SK-N-MC (cell line): ENCODE data around the gene EFCAB11.

Experiments used
- EZH2 ChIP-seq: fragments of 200-600 bp; sonication (generic); IDR thresholded peaks from one replicate; pipeline ENCODE4 v1.6.1; 2017; ENCODE audit warnings: antibody characterized with exemption
- POLR2AphosphoS5 ChIP-seq: IDR thresholded peaks from 2 replicates; pipeline ENCODE4 v1.6.1; 2012; ENCODE audit warnings: mild to moderate bottlenecking, low read depth, low read length, borderline replicate concordance

DNA sequence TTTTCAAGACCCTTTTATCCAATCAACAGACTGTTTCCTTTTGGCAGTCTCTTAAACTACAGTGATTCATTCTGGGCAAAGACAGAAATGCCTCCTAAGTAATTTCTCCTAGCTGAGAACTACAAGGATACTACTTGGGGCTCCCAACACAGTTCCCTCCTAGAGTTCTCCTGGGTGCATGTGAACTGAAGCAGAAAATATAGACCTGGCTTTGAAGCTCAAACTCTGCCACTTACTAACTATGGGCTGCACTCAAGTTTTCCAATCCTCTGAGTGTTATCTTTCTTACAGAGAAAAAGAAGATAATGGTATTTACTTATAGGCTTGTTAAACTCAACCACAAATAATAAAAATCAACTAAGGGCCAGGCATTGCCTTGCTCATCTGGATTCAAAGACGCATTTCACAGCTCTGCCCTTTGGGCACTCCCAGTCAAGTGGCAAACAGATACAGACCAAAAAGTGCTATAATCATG lies 97.6 kb downstream of the EFCAB11 start:
- TF ChIP-seq POLR2AphosphoS5 (no peak), EZH2 (no peak)
